ENCODE measurements around the gene SP1.

The SP1 gene

GRCh38 chr12:53344824-53345485, 35.0 kb upstream of the SP1 start:
- DNase-seq (ENCODE audit: low read depth) = peak; percentile 75
- peak; percentile 69 for TF ChIP-seq CTCF (conservative IDR thresholded peaks at IDR 0.05; ENCODE audit: control insufficient read depth, insufficient read depth, low read depth, low read length)
- peak overlapping the region; percentile 66 for H3K4me3 ChIP-seq (ENCODE audit: control insufficient read depth, low read depth, low read length)

- TF ChIP-seq CTCF (conservative IDR thresholded peaks at IDR 0.05; ENCODE audit: control insufficient read depth, insufficient read depth, low read depth, low read length) = no peak
- DNase-seq (ENCODE audit: low read depth) = peak; percentile 80
- peak overlapping the region; percentile 66 for H3K4me3 ChIP-seq (ENCODE audit: control insufficient read depth, low read depth, low read length)
Measured at GRCh38 chr12:53345486-53346188, 34.3 kb upstream of the SP1 start.

GRCh38 chr12:53346491-53346890, 33.5 kb upstream of the SP1 start:
- no peak for TF ChIP-seq CTCF (conservative IDR thresholded peaks at IDR 0.05; ENCODE audit: control insufficient read depth, insufficient read depth, low read depth, low read length)
- H3K4me3 ChIP-seq (ENCODE audit: control insufficient read depth, low read depth, low read length) = no peak overlapping the region
- DNase-seq (ENCODE audit: low read depth) = no peak

GRCh38 chr12:53347905-53348304, 32.1 kb upstream of the SP1 start:
- no peak for DNase-seq (ENCODE audit: low read depth)
- no peak for TF ChIP-seq CTCF (conservative IDR thresholded peaks at IDR 0.05; ENCODE audit: control insufficient read depth, insufficient read depth, low read depth, low read length)
- no peak overlapping the region for H3K4me3 ChIP-seq (ENCODE audit: control insufficient read depth, low read depth, low read length)

GRCh38 chr12:53352331-53353256, 27.4 kb upstream of the SP1 start:
- peak; percentile 90 for TF ChIP-seq CTCF (conservative IDR thresholded peaks at IDR 0.05; ENCODE audit: control insufficient read depth, insufficient read depth, low read depth, low read length)
- DNase-seq (ENCODE audit: low read depth) = peak; percentile 87
- H3K4me3 ChIP-seq (ENCODE audit: control insufficient read depth, low read depth, low read length) = no peak overlapping the region

GRCh38 chr12:53353257-53353655, 26.7 kb upstream of the SP1 start:
- DNase-seq (ENCODE audit: low read depth) = no peak
- no peak for TF ChIP-seq CTCF (conservative IDR thresholded peaks at IDR 0.05; ENCODE audit: control insufficient read depth, insufficient read depth, low read depth, low read length)

More at GRCh38 chr12:53353257-53353655, 26.7 kb upstream of the SP1 start:
- no peak overlapping the region for H3K4me3 ChIP-seq (ENCODE audit: control insufficient read depth, low read depth, low read length)
